ENCODE data around the gene ADIG. TPM values are rescaled to one million over a fixed set of nuclear protein-coding genes. Genes with fewer than 3 reads are reported as not detected.
"Not testable (repeated sequence)": the region's sequence is repeated elsewhere in the genome, so short reads cannot be mapped to it uniquely, and the experiment has no call there.

The ADIG gene
- total RNA-seq, 1 donor: not detected

GRCh38 chr20:38591474-38592410 lies 10.7 kb downstream of the ADIG start:
- no peak overlapping the region for H3K4me3 ChIP-seq (ENCODE audit: insufficient read depth, low read length)
- H2AFZ ChIP-seq (ENCODE audit: low read length): no peak overlapping the region
- H3K4me1 ChIP-seq (ENCODE audit: insufficient read depth, low read length): no peaks in the 10 kb centered on the region
- H3K36me3 ChIP-seq (ENCODE audit: insufficient read depth, low read length): no peaks in the 10 kb centered on the region
- H3K79me2 ChIP-seq (ENCODE audit: insufficient read depth, low read length): no peaks in the 10 kb centered on the region
- H4K20me1 ChIP-seq (ENCODE audit: insufficient read depth, low read length): no peaks in the 10 kb centered on the region
- no peaks in the 10 kb centered on the region for H3K27me3 ChIP-seq (ENCODE audit: insufficient read depth, low read length)
- no peak overlapping the region for H3K27ac ChIP-seq (ENCODE audit: low read depth, low read length)
- no peak for DNase-seq (ENCODE audit: insufficient read length, low spot score, missing footprints)
- no peak overlapping the region for H3K4me2 ChIP-seq (ENCODE audit: insufficient read depth, low read length)
- H3K9me3 ChIP-seq (ENCODE audit: low read depth, low read length): no peaks in the 10 kb centered on the region
- no peak for TF ChIP-seq CTCF (IDR thresholded peaks at IDR 0.05; ENCODE audit: extremely low read depth, low read depth, low read length)

DNA sequence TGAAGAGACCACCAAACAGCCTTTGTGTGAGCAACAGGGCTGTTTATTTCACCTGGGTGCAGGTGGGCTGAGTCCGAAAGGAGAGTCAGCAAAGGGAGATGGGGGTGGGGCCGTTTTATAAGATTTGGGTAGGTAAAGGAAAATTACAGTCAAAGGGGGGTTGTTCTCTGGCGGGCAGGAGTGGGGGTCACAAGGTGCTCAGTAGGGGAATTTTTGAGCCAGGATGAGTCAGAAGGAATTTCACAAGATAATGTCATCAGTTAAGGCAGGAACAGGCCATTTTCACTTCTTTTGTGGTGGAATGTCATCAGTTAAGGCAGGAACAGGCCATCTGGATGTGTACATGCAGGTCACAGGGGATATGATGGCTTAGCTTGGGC lies 11.4 kb downstream of the ADIG start:
- not testable (repeated sequence) for H4K20me1 ChIP-seq (ENCODE audit: insufficient read depth, low read length); DNase-seq (ENCODE audit: insufficient read length, low spot score, missing footprints)

GRCh38 chr20:38594281-38594680 lies 13.3 kb downstream of the ADIG start:
- not testable (repeated sequence) for H2AFZ ChIP-seq (ENCODE audit: low read length); DNase-seq (ENCODE audit: insufficient read length, low spot score, missing footprints); H3K36me3 ChIP-seq (ENCODE audit: insufficient read depth, low read length); H3K27me3 ChIP-seq (ENCODE audit: insufficient read depth, low read length); H3K4me2 ChIP-seq (ENCODE audit: insufficient read depth, low read length); H3K79me2 ChIP-seq (ENCODE audit: insufficient read depth, low read length); H3K4me1 ChIP-seq (ENCODE audit: insufficient read depth, low read length); H3K4me3 ChIP-seq (ENCODE audit: insufficient read depth, low read length); H4K20me1 ChIP-seq (ENCODE audit: insufficient read depth, low read length); H3K9me3 ChIP-seq (ENCODE audit: low read depth, low read length); H3K27ac ChIP-seq (ENCODE audit: low read depth, low read length)

More for the DNA sequence above, 11.4 kb downstream of the ADIG start:
- not testable (repeated sequence) for H3K9me3 ChIP-seq (ENCODE audit: low read depth, low read length); H3K4me3 ChIP-seq (ENCODE audit: insufficient read depth, low read length); H3K79me2 ChIP-seq (ENCODE audit: insufficient read depth, low read length); H2AFZ ChIP-seq (ENCODE audit: low read length); H3K27me3 ChIP-seq (ENCODE audit: insufficient read depth, low read length); H3K36me3 ChIP-seq (ENCODE audit: insufficient read depth, low read length); H3K4me1 ChIP-seq (ENCODE audit: insufficient read depth, low read length); H3K27ac ChIP-seq (ENCODE audit: low read depth, low read length); H3K4me2 ChIP-seq (ENCODE audit: insufficient read depth, low read length)

GRCh38 chr20:38595886-38596285 lies 14.9 kb downstream of the ADIG start:
- H3K4me3 ChIP-seq (ENCODE audit: insufficient read depth, low read length); H3K9me3 ChIP-seq (ENCODE audit: low read depth, low read length); H3K36me3 ChIP-seq (ENCODE audit: insufficient read depth, low read length); H3K27ac ChIP-seq (ENCODE audit: low read depth, low read length); H3K27me3 ChIP-seq (ENCODE audit: insufficient read depth, low read length); H3K79me2 ChIP-seq (ENCODE audit: insufficient read depth, low read length); H3K4me1 ChIP-seq (ENCODE audit: insufficient read depth, low read length); H4K20me1 ChIP-seq (ENCODE audit: insufficient read depth, low read length); DNase-seq (ENCODE audit: insufficient read length, low spot score, missing footprints); H3K4me2 ChIP-seq (ENCODE audit: insufficient read depth, low read length); H2AFZ ChIP-seq (ENCODE audit: low read length): not testable (repeated sequence)

DNA sequence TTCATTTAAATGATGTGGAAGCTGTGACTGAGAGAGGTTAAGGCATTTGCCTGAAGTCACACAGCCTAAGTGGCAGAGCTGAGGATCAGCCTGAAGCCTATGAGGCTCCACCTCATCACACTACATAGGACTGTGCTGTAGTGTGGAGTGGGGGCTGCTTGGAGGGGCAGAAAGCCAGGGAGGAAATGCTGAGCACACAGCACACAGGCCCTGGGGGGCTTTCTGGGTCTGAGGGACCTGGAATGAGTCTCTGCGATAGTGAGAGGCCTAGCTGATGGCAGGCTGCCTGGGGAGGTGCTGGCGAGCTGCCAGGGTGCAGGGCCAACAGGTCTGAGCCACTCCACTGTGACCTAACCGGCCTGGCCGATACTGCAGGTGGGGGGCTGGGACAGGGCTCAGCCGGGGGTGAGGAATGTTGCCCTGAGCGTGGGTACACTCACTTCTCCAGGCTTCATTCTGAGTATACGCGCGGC lies 18.4 kb downstream of the ADIG start:
- Histone ChIP-seq H3K4me1 (ENCODE audit: insufficient read depth, low read length) (peaks cover 6% of the 10 kb centered on the region), H3K4me2 (ENCODE audit: insufficient read depth, low read length) (no peak overlapping the region), H3K4me3 (ENCODE audit: insufficient read depth, low read length) (no peak overlapping the region), H3K36me3 (ENCODE audit: insufficient read depth, low read length) (no peaks in the 10 kb centered on the region), H3K9me3 (ENCODE audit: low read depth, low read length) (no peaks in the 10 kb centered on the region), H2AFZ (ENCODE audit: low read length) (no peak overlapping the region), H3K79me2 (ENCODE audit: insufficient read depth, low read length) (no peaks in the 10 kb centered on the region), H3K27ac (ENCODE audit: low read depth, low read length) (no peak overlapping the region), H3K27me3 (ENCODE audit: insufficient read depth, low read length) (peaks cover 30% of the 10 kb centered on the region), H4K20me1 (ENCODE audit: insufficient read depth, low read length) (no peaks in the 10 kb centered on the region)
- no peak for TF ChIP-seq CTCF (IDR thresholded peaks at IDR 0.05; ENCODE audit: extremely low read depth, low read depth, low read length)
- DNase-seq (ENCODE audit: insufficient read length, low spot score, missing footprints): no peak
